Tibial nerve (tissue), 4 donors: ENCODE data around the gene COL9A3.

ENCODE experiments used
- CTCF ChIP-seq, 5 experiments: fragments of 200-600 bp in 3 of 5; fragments of 450-650 bp in 2 of 5; sonication (generic) in 3 of 5; IDR thresholded peaks; one replicate each; pipeline ENCODE4 v1.5.1; 2016 to 2019; ENCODE audit warnings: antibody characterized with exemption in 5 of 5, mild to moderate bottlenecking in 3 of 5, moderate library complexity in 2 of 5
- EP300 ChIP-seq, 2 donors: sonication (generic); formaldehyde crosslinking; IDR thresholded peaks; one replicate each; pipeline ENCODE4 v1.6.1; 2017; ENCODE audit warnings: antibody characterized with exemption in 2 of 2, mild to moderate bottlenecking in 1 of 2
- POLR2A ChIP-seq, 2 donors: fragments of 450-650 bp; IDR thresholded peaks; one replicate each; pipeline ENCODE4 v1.6.1; 2017; ENCODE audit warnings: antibody characterized with exemption in 2 of 2, mild to moderate bottlenecking in 2 of 2, moderate library complexity in 2 of 2

GRCh38 chr20:62774762-62775161, 42.1 kb upstream of the COL9A3 start:
- TF ChIP-seq CTCF (IDR thresholded peaks at IDR 0.05) (no peak), POLR2A (IDR thresholded peaks at IDR 0.05) (no peak), EP300 (IDR thresholded peaks at IDR 0.05) (no peak)
